HG03064 (cell line): Measurements from ENCODE around the gene TNFSF12.
"Not testable (repeated sequence)": the region's sequence is repeated elsewhere in the genome, so short reads cannot be mapped to it uniquely, and the experiment has no call there.

Source experiments
- ATAC-seq: cut with Tn5 transposase; IDR thresholded peaks from one replicate; pipeline ENCODE4 v1.9.1; 2021; ENCODE audit warnings: low read depth; ENCODE audit not compliant: unreplicated experiment

The TNFSF12 gene

DNA sequence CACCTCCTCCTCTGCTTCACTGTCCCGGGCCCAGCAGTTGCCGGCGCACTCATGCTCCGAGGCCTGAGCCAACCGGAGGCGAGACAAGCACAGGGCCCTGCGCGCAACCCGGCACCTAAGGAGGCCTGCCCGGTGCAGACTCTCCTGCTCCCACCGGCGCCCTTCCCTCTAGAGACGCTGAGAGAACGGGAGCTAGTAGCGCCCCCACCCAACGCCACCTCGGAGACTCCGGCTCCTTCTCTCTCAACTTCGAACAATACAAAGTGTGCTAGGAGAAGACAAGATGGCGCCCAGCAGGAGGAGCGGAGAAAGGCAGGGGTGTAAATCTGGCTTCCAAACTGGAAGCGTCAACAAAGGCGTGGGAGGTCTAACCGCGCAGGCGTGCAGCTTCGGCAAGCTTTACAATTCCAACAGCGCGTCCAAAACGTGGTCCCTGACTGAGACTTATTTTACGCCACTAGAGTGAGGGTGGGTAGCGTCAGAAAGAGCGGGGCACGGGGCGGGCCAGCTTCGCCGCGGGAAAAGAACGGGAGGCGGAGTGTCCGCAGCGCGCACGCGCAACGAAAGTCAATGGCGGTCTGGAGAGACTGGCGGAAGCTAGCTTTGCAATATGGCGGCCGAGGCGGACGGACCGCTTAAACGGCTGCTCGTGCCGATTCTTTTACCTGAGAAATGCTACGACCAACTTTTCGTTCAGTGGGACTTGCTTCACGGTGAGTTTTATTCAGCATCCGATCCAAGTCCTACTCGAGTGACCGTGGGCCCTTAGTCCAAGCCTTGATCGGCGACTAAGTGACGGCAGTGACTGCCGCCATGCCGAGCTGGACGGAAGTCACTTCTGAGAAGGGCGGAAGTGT, 34.6 kb downstream of the TNFSF12 start, which contains the start of gene MPDU1:
Gene MPDU1 (plus strand): TSS at position 600 of the 857 bp plus-strand sequence. CDS start 11 bp downstream, at position 611.
- ATAC-seq: peak; percentile 53

DNA sequence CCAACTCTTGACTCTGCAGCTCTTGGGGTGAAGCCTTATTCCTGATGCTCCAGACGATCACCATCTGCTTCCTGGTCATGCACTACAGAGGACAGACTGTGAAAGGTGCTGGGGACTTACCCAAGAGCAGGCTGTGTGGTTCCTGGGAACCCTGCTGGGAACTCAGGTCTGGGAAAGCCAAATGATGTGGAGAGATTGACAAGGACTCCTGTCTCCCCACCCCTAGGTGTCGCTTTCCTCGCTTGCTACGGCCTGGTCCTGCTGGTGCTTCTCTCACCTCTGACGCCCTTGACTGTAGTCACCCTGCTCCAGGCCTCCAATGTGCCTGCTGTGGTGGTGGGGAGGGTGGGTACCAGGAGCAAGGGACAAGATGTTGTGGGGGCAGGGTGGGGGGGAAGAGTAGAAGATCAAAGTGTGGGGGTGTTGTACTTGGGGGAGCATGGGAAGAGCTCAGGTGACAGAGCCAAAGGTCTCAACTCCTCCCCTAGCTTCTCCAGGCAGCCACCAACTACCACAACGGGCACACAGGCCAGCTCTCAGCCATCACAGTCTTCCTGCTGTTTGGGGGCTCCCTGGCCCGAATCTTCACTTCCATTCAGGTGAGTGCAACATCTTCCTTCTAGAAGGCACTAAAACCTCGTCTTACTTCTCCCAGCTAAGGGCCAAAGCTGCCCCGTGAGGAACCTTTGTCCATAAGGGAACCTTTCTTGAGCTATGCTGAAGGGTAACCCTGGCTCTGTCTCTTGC, 38.0 kb downstream of the TNFSF12 start:
- no peak for ATAC-seq

DNA sequence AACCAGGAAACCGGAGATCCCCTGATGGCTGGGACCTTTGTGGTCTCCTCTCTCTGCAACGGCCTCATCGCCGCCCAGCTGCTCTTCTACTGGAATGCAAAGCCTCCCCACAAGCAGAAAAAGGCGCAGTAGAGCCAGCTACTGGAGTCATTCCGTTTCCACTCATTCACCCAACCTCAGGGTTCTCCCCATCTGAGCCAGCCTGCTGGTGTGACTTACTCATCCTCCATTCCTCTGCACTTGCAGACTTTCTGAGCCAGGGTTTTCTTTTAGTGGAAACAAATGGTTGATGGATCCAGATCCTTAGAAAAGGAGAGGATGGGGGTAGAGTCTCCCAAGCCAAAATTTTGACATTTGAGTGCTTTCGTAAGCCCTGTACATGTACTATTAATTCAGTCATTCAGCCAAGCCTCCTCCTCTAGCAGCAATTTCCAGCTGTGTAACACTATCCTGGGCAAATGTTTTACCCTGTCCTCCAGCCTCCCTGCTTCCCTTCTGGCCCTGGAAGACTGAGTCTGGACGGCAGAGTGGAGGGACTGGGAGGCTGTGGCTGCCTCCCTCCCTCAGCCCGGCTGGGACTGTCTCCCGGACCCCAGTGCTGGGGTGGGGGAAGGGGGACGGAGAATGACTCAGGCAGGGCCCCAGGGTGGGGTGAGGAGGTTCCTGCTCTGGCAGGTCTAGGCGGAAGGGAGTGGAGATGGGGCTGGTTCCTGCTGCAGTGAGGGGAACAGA, 38.7 kb downstream of the TNFSF12 start:
- no peak for ATAC-seq

DNA sequence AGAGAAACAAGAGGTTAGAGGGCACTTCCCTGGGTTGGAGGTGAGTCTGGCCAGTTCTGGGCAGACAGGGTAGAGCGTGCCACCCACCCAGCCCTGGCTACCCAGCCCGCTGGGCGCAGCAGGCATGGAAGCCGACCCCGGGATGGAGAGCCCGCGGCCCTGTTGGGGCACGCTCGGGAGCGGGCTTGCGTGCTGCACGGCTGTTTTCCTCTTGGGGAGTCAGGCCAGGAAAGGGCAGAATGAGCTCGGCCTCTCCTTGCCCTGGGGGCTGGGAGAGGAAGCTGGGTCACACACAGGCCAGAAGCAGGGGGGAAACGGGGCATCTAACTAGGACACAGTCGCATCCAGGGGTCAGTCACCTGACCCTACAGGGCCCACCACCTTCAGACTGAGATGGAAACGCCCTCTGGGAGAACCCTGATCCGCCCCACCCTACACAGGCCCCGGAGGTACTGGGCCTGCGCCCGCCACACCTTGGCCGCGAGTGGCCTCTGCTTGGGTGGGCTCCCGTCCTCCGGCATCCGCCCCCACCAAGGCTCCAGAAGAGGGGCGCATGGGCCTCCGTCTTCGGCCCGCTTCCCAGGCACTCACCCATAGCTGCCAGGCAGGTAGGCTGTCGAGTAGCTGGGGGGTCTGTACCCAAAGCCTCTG, 39.8 kb downstream of the TNFSF12 start:
- no peak for ATAC-seq

DNA sequence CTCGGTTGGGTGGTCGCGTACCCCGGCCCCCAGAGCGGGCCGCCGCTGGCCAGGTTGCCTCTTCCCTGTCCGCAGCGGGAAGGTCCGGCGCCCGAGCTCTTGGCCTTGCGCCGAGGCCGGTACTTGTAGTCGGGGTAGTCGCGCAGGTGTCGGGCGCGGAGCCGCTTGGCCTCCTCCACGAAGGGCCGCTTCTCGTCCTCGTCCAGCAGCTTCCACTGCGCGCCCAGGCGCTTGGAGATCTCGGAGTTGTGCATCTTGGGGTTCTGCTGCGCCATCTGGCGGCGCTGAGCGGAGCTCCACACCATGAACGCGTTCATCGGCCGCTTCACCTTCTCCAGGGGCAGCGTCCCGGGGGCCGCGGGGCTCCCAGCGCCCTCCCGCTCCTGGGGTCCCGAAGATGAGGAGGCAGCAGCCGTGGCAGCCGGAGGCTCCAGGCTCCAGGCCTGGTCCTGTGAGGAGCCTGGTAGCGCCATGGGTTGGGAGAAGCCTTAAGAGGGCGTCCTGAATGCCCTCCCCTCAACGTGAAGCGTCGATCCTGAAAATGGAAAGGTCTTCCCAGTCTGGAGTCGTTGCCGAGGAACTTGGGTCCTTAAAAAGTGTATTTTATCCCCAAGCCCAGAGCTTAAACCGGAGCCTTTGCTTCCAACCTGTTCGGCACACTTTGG, 40.5 kb downstream of the TNFSF12 start:
- ATAC-seq: no peak

DNA sequence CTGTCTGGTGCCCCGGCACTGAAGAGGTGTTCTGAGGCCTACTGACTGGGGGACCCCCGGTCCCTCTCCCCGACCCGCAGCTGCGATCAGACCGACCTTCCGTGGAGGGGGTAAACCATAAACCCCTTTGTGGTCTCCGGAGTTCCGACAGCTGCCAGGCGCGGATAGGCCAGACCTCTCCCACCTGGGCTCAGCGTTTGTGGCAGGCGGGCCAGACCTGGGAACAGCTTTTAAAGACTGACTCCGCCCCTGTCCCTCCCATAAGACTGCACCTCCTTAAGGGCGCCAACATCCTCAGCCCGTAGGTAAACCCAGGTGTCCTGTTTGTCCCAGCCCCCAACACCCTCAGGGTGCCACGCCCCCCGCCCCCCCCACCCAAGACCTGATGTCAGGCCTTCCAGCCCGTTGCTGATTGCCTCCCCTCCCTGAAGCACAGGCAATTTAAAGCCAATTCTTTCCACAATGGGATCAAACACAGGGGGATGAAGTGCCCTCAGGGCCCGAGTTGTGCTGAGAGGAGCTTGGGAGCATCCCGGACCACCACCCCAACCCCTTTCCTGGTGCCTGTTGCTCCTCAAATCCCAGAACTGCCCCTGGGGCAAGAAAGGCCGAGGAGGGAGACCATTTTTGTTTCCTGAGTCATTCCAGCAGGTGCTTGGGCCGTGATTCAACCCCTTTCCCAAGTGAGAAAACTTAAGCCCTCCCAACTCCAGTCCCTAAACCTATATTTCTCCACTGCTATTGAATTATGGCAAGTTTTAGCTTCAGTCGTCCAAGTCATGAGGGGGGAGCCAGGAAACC, 41.2 kb downstream of the TNFSF12 start, which contains the start of gene SOX15:
Gene SOX15 (minus strand): TSS at position 204 of the 801 bp plus-strand sequence. CDS start 418 bp downstream, outside the sequence.
- ATAC-seq: no peak

DNA sequence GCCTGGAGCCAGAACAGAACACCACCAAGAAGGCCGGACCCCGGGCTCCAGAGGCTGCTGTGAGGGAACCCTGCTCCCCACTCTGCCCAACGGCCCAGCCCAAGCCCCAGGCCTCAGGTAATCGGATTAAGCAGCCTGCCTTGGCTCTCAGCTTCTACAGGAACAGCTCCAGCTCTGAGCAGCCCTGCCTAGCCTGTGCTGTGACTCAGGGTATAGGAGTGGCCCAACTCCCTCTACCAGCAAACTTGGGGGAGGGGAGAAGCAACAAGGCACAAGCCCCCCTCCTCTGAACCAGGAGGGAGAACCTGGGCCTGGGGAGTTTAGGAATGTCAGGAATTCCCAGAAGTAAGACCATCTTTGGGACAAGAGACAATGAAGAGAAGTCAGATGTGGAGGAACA, 41.9 kb downstream of the TNFSF12 start:
- no peak for ATAC-seq

DNA sequence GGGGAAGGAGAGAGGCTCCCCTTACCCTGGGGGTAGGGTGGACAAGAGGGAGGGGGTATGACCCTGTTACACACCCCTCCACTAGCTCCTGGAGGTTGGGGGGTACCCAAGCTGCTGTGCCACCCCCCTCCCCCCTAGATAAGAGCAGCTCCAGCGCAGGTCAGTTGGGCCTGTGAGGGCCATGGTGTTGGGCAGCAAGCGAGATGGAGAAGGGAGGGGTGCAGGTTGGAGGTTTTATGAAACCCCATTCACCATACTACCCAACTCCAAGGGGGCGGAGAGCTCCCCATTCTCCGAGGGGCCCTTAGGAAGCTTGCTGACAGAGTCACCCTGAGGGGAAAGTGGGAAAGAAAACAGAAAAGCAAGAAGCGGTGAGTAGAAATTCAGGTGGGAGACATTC, 42.7 kb downstream of the TNFSF12 start:
- ATAC-seq: no peak

DNA sequence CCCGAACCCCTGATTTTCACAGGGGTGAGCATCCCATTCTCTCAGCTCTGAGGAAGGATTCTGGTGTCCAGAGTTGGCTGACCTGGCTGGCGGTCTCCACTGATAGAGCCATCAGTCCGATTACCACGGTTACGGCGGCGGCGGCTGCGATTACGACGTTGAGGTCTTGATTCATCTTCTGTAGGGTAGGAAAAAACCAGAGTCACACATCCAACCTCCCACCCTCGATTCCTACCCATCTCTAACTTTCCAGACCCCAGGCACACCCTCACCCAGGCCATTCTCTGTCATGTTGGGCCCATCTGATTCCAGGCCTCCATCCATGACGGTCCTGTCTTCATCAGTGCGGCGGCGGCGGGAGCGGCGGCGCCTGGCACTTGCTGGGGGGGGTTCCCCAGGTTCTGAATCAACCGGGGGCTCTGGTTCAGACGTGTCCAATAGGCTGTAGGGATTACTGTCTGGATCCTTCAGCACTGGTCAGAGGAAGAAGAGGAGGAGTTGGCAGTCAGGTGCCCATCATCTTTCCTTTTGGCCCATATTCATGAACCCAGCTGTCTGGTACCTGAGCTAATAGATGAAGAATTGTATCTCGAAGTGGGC, 43.7 kb downstream of the TNFSF12 start:
- no peak for ATAC-seq

DNA sequence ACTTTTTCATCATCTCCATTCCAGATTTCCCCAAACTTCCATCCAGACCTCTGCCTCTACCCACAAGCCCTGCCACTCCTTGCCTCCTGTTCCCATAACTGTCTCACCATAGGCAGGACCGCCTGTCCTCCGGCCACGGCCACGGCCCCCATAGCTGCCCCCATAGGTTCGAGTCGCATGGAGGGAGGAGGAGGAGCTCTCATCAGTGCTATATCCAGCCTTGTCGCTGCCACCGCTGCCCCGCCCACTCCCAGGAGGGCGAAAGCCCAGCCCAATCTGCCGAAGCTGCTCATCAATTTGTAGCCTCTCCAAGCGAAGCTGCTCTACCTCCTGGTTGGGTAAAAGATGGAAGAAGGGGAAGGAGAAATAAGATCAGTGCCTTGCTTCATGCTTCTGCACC, 44.4 kb downstream of the TNFSF12 start:
- no peak for ATAC-seq

DNA sequence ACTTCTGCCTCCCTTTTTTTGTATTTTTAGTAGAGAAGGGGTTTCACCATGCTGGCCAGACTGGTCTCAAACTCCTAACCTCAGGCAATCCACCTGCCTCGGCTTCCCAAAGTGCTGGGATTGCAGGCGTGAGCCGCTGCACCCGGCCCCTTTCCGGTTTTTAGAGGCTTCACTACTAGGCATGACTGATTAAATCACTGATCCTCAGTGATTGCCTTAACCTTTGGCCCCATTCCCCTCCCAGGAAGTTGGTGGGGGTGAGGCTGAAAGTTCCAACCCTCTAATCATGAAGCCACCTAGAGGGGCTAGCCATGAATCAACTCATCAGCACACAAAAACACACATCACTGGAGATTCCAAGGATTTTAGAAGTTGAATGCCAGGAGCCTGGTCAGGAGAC, 48.7 kb downstream of the TNFSF12 start:
- not testable (repeated sequence) for ATAC-seq

DNA sequence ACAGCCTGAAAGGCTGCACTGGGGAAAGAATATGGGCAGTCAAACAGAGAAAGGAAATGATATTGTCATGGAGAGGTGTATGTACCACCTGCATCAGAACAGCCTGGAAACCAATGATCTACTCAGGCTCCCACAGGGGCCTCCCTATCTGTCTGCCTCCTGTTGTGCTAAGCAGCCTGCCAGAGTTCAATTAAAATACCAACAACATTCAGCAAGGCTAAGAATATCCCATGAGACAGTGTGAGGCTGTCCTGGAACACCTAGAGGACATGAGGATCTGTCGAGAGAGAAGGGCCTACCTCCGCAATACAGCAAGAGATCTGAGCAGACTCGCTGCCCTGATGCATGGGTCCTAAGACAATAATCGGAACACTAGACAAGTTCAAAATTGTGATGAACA, 57.4 kb downstream of the TNFSF12 start:
- ATAC-seq: no peak
